ENCODE measurements around the gene NTPCR.
A peak's percentile ranks its signal among the peaks of the same experiment; 100 is the strongest.

The NTPCR gene

DNA sequence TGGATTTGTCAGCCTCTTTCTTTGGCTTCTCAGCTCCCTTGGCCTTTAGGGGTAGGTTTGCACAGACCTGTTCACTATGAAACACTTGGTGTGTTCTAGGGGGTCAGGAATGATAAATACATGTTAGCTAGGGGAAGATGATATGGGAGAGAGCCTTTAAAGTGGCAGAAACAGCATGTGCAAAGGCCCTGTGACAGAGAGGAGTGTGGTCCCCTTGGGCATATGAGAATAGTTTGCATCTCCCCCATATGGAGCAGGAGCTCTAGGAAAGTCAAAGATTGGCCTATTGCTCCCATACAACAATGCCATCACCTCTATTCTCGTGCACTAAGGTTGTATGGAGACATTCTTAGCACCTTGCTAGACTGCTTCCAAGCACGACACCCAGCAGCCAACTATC is 10.7 kb upstream of the NTPCR start:
- Mint-ChIP-seq H3K9me3 (no peaks in the 10 kb centered on the region), H3K27ac (no peak overlapping the region), H3K36me3 (no peaks in the 10 kb centered on the region), H3K4me3 (no peak overlapping the region), H3K4me1 (peaks cover 13% of the 10 kb centered on the region), H3K27me3 (peaks cover 12% of the 10 kb centered on the region)
- CTCF ChIA-PET: no interaction called here
- DNase-seq: no peak

DNA sequence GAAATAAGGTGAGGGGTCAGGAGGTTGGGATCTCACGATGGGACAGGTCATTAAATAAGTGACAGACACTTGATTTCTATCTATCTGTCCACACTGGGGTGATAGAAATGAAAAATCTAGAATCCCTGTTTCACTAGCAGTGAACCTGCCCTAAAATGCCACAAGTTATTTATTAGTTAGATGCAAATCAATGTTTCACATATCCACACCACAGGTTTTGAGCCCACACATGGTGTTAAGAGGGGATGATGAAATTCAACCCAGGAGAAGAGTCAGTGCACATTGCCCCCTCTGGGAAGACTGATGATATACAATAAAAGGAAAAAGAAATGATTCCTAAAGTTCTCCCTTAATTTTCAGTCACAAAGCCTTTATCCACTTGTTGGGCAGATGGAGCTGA is 10.1 kb upstream of the NTPCR start:
- no peak overlapping the region for H3K4me3 Mint-ChIP-seq
- H3K36me3 Mint-ChIP-seq: no peaks in the 10 kb centered on the region
- CTCF ChIA-PET: no interaction called here
- H3K9me3 Mint-ChIP-seq: no peaks in the 10 kb centered on the region
- peaks cover 13% of the 10 kb centered on the region for H3K4me1 Mint-ChIP-seq
- H3K27me3 Mint-ChIP-seq: peaks cover 9% of the 10 kb centered on the region
- no peak for DNase-seq
- no peak overlapping the region for H3K27ac Mint-ChIP-seq

DNA sequence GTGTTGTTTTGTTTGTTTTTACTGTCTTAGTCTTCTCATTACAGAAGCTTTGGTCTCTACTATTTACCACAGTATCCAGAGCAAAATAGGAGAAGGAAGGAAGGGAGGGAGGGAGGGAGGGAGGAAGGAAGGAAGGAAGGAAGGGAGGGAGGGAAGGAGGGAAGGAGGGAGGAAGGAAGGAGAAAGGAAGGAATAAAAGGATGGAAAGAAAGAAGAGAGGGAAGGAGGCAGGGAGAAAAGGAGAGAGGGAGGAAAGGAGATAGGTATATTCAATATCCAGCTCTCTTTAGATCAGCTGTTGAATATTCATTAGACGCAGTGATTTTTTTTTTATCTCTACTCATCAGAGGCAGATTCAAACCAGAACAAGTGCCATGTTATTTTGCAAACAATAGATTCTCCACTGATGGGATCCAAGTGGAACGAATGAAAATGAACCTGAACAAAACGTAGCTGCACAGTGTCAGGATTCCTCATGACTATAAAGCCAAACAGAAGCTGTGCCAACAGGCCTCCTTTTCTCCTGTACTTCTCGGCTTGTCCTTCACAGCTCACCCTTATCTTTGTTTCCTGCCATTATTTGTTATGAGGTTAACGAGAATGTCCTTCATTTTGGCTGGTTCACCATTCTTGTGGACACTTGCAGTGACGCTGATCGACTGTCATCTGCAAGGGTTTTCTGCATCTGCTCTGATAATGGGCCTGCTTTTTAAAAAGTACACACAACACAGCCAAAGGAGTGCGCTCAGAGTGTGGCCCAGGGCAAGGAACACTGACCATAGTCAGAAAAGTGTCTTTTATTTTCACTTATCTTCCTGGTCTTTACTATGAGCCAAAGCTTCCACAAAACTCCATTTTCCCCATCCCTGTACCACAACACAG is 7.8 kb upstream of the NTPCR start:
- Mint-ChIP-seq H3K27me3 (no peaks in the 10 kb centered on the region), H3K9me3 (no peaks in the 10 kb centered on the region), H3K4me1 (peaks cover 13% of the 10 kb centered on the region), H3K36me3 (no peaks in the 10 kb centered on the region), H3K4me3 (no peak overlapping the region), H3K27ac (no peak overlapping the region)
- CTCF ChIA-PET: no interaction called here
- no peak for DNase-seq

DNA sequence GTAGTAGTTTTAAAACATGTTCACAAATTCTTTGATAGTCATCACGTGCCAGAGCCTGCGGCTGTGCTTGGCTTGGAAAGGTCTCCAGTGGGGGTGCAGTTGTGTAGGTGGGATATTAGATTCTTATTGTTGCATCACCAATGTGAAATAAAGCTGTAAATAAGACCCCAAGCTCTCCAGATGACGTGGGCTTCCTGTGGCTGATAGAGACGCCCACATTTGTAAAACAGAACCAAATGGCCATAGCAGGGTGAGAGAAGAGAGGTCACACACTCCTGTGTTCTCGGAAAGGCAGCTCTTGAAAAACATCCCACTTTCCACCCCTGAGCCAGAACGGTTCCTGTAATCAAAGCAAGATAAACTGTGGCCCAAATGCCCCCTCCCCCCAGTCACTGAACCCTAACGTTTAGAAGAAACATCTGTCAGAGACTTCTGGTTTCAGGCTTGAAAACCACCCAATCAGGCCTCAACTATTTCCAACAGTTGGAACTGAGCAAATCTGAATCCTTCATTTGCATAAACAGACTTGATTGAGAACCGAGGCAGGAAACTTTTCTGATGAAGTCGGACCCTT is 6.6 kb upstream of the NTPCR start:
- DNase-seq: no peak
- Mint-ChIP-seq H3K27ac (no peak overlapping the region), H3K9me3 (no peaks in the 10 kb centered on the region), H3K27me3 (no peaks in the 10 kb centered on the region), H3K4me3 (no peak overlapping the region), H3K4me1 (peaks cover 15% of the 10 kb centered on the region), H3K36me3 (no peaks in the 10 kb centered on the region)
- CTCF ChIA-PET: interaction anchor here (1.5 kb wide), 1 partner anchor 16 kb away, joined by 3 read pairs; no protein-coding TSS in a partner anchor

DNA sequence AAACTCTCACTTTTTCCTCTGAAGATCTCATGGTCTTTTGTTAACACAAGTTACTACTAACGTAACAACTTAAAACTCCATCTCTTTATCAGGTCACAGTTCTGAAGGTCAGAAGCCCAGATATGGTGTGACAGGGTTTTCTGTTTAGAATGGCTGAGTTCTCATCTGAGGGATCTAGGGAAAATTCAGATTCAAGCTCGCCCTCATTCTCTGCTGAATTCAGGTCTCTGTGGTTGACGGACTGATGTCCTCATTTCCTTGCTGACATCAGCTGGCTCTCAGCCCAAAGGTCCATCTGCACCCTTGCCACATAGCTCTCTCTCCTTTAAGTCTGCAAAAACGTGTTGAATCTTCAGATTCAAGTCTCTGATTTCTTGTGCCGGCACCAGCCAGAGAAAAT is 6.1 kb upstream of the NTPCR start:
- H3K27ac Mint-ChIP-seq: no peak overlapping the region

DNA sequence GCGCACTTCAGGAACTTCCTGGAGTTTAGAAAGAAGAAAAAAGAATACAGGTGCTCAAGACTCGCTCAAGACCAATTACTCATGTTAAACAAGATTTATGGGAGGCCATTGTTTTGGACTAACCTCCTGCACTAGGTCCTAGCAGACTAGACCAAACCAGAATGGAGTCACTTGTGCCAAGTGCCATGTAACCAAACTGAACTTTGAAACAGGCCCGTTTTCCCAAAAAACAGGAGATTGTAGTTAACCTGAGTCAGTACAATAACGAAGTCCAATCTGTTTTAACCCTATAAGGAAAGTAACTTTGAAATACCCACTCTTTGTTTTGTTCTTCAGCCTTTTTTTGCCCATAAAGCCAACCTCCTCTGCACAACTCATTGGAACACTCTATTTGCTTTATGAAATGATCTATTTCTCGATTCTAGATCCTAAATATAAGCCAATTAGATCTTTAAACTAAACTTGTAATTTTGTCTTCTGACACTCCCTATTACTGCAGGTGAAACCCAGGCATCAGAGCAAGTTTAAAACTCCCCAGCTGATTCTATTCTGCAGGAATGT is 695 bp upstream of the NTPCR start:
- no peaks in the 10 kb centered on the region for H3K27me3 Mint-ChIP-seq
- no peak for DNase-seq
- H3K36me3 Mint-ChIP-seq: peaks cover 9% of the 10 kb centered on the region
- CTCF ChIA-PET: no interaction called here
- peak overlapping the region; percentile 96 for H3K4me3 Mint-ChIP-seq
- peaks cover 41% of the 10 kb centered on the region for H3K4me1 Mint-ChIP-seq
- H3K9me3 Mint-ChIP-seq: no peaks in the 10 kb centered on the region
- peak overlapping the region; percentile 90 for H3K27ac Mint-ChIP-seq

More for the DNA sequence above, 6.1 kb upstream of the NTPCR start:
- no peak for DNase-seq
- Mint-ChIP-seq H3K36me3 (peaks cover 3% of the 10 kb centered on the region), H3K27me3 (no peaks in the 10 kb centered on the region), H3K9me3 (no peaks in the 10 kb centered on the region), H3K4me1 (peaks cover 18% of the 10 kb centered on the region), H3K4me3 (no peak overlapping the region)
- CTCF ChIA-PET: interaction anchor here (1.5 kb wide), 1 partner anchor 16 kb away, joined by 3 read pairs; no protein-coding TSS in a partner anchor

DNA sequence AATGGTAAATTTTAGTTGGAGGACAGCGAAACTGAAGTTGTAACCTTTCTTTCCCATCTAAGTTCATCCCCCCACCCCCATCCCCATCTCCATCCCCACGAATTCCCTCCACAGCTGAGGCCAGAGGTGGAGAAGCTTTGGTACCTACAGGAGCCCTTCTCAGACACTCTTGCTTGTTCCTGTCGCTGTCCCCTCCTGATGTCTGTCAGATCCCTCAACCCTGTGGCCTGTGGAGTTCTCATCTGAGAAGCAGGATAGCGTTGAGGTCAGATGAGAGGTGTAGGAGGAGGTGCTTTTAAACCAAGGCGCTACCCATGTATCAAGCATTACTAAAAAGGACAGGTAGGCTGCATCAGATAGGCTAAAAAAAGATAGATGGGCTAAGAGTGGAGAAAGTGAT is 769 bp downstream of the NTPCR start:
- CTCF ChIA-PET: interaction anchor here (0.8 to 3.0 kb wide), 4 partner anchors 12 to 141 kb away, joined by 3 to 16 read pairs (median 6); no protein-coding TSS in a partner anchor
- Mint-ChIP-seq H3K9me3 (no peaks in the 10 kb centered on the region), H3K4me3 (peak overlapping the region; percentile 96), H3K27me3 (no peaks in the 10 kb centered on the region), H3K36me3 (peaks cover 9% of the 10 kb centered on the region), H3K4me1 (peaks cover 41% of the 10 kb centered on the region), H3K27ac (peak overlapping the region; percentile 90)
- DNase-seq: peak; percentile 34

DNA sequence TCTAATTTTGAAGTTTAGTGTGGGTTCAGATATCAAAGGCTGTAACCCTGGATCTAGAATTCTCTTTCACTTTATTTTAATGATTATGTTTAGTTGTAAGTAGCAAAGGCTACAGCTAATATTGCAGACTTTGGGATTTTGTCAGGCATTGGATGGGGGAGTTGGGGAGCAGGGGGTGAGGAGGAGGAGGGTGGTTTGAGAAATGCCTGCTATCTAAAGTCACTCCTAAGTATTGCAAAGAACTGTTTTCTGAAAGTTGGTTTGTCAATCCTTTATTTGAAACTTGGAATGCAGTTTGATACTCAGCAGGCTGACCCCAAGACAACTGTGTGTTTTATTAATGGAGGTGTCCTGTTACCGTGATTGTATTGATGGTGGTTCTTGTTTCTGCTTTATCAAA is 1.2 kb downstream of the NTPCR start:
- Mint-ChIP-seq H3K27me3 (no peaks in the 10 kb centered on the region), H3K36me3 (peaks cover 9% of the 10 kb centered on the region)
- CTCF ChIA-PET: interaction anchor here (0.6 to 3.0 kb wide), 6 partner anchors 11 to 158 kb away, joined by 3 to 16 read pairs (median 4); no protein-coding TSS in a partner anchor

DNA sequence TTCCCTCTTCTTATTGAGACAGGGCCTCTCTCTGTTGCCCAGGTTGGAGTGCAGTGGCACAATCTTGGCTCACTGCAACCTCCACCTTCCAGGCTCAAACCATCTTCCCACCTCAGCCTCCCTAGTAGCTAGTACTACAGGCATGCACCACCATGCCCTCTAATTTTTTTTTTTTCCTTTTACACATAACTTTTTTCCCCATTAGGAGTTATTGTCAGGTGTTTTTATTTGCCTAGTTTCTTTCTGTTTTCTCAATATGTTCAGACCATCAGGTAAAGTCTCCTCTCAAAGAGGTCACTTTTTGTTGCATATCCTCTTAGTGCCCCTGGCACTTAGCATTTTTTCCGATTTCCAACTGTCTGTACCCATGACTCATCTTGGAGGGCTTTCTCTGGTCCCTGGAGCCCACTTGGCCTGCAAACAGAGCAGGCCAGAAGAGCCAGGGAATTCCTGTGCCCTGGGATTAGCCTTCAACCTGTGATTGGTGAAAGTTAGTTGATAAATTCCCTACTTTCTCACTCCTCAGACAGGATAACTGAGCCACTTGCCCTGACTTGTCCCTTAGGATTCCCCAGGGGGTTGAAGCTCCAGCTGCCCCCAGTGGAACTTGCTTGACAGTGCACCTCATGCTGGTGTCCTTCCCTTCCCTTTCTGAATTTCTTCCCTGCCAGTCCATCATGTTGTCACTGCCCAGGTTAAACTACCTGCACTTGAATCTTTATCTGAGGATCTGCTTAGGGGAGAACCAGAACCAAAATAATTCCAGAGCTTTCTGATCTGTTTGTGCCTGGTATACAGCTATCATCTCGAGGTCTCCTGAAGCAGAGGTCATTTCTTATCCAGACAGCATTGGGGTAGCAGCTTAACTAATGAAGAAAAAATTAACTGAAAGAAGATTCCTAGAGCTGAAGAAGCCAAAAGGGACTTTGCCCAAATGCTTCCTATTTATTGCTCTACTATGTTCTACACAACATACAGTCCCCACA is 2.4 kb downstream of the NTPCR start:
- Mint-ChIP-seq H3K27ac (no peak overlapping the region), H3K27me3 (no peaks in the 10 kb centered on the region), H3K4me3 (no peak overlapping the region), H3K9me3 (peaks cover 3% of the 10 kb centered on the region), H3K4me1 (peaks cover 41% of the 10 kb centered on the region), H3K36me3 (peaks cover 18% of the 10 kb centered on the region)
- CTCF ChIA-PET: interaction anchor here (0.9 to 3.0 kb wide), 5 partner anchors 12 to 51 kb away, joined by 3 to 16 read pairs (median 7); no protein-coding TSS in a partner anchor
- peak; percentile 50 for DNase-seq

More for the DNA sequence above, 1.2 kb downstream of the NTPCR start:
- no peak for DNase-seq
- Mint-ChIP-seq H3K9me3 (no peaks in the 10 kb centered on the region), H3K4me3 (peak overlapping the region; percentile 96), H3K4me1 (peaks cover 41% of the 10 kb centered on the region), H3K27ac (no peak overlapping the region)

DNA sequence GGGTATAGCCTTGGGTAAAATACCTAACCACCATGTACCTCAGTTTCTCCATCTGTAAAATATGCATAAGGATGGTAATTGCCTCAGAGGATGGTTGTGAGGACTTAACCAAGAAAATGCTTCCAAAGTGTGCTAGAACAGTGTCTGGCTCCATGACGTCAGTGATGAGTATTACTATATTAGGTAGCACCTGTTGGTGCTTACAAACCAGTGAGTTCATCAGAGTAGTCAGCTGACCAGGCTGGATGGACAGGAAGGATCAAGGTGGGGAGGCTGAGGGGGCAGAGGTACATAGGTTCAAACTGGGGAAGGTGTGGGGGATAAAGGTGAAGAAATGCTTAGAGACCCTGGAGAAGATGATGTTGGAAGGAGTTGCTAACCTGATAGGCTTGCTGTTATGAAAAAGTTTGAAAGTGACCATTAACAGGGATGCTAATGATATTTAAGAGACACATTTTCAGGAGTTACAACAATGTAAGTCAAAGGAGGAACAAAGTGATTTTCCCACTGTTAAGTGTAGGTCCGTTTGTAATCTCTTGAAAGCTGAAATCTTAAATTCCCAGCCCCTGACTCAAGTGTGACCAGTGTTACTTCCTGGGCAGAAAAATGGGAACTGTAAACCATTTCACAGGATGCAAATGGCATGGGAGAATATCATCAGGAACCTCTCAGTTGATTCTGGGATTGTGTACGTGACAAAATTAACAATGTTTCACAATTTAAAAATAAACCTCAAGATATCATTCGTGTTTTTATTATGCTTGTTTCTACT is 4.4 kb downstream of the NTPCR start:
- H3K27me3 Mint-ChIP-seq: no peaks in the 10 kb centered on the region
- H3K36me3 Mint-ChIP-seq: peaks cover 33% of the 10 kb centered on the region
- CTCF ChIA-PET: interaction anchor here (0.9 kb wide), 1 partner anchor 21 kb away, joined by 3 read pairs; no protein-coding TSS in a partner anchor
- peaks cover 31% of the 10 kb centered on the region for H3K4me1 Mint-ChIP-seq
- no peak for DNase-seq
- peaks cover 10% of the 10 kb centered on the region for H3K9me3 Mint-ChIP-seq
- H3K27ac Mint-ChIP-seq: no peak overlapping the region
- no peak overlapping the region for H3K4me3 Mint-ChIP-seq

DNA sequence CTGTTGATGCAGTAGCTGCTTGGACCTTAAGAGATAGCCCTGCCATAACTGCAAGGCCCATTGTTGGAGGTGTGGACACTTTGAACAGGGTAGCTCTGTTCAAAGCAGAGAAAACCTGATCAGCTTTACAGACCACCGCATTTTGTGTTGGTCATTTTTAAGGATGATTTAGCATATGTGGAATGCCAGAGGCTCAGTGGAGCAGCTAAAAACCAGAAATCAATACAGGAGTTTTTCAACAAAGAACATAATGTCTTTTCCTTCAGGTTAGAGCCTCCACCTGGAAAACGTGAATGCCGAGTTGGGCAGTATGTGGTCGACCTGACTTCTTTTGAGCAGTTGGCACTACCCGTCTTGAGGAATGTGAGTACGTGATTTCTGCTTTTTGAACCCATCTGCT is 5.7 kb downstream of the NTPCR start:
- no peak for DNase-seq
- Mint-ChIP-seq H3K4me1 (peaks cover 22% of the 10 kb centered on the region), H3K27me3 (no peaks in the 10 kb centered on the region), H3K4me3 (no peak overlapping the region), H3K9me3 (peaks cover 10% of the 10 kb centered on the region), H3K27ac (no peak overlapping the region), H3K36me3 (peaks cover 38% of the 10 kb centered on the region)
- CTCF ChIA-PET: interaction anchor here (1.5 kb wide), 1 partner anchor 30 kb away, joined by 3 read pairs; no protein-coding TSS in a partner anchor

DNA sequence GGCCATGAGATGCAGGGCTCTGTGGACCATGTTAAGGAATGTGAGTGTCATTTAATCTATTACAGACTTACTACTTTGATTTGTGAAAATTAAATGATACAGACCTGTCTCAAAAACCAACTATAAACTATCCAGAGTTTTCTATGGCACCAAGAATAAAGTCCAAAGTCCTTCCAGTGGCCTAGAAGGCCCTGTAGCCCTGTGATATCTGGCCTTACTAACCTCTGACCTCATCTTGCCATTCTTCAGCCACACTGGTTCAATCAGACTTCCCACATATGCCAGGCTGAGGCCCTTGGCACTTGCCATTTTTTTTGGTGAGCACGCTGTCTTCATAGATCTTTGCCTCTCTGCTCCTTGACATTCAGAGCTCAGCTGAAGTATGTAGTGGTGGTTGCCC is 7.7 kb downstream of the NTPCR start:
- no peak for DNase-seq
- peaks cover 44% of the 10 kb centered on the region for H3K36me3 Mint-ChIP-seq
- no peak overlapping the region for H3K4me3 Mint-ChIP-seq
- peaks cover 10% of the 10 kb centered on the region for H3K9me3 Mint-ChIP-seq
- CTCF ChIA-PET: interaction anchor here (0.6 kb wide), 1 partner anchor 208 kb away, joined by 3 read pairs; no protein-coding TSS in a partner anchor
- H3K4me1 Mint-ChIP-seq: peaks cover 6% of the 10 kb centered on the region
- H3K27ac Mint-ChIP-seq: no peak overlapping the region
- H3K27me3 Mint-ChIP-seq: no peaks in the 10 kb centered on the region
